ENCODE measurements around the gene PPRC1. TPM values are rescaled to one million over a fixed set of nuclear protein-coding genes. Genes with fewer than 3 reads are reported as not detected.

Gene PPRC1
- total and polyA plus RNA-seq, 2 experiments from 2014 or later: 9.8 to 23.7 TPM

DNA sequence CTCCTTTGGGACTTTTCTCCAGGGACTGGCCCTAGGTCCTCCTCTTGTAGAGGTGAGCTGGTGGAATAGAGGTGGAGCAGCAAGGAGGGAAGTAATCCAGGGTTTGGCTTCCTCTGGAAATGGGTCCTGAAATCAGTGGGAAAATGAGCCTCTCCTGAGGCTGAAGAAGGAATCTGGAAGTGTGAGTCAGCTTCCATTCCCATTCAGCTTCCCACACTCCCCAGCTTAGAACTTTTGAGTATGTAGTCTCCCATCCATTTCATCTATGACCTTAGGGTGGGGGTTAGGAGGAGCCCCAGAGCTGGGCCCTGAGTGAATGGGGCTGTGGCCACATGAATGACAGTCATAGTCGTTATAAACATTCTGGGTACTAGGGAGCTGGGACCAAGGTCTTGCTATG is 30.4 kb upstream of the PPRC1 start:
- H3K4me3 ChIP-seq: no peak overlapping the region
- H3K79me2 ChIP-seq: no peaks in the 10 kb centered on the region
- H3K27ac ChIP-seq: no peak overlapping the region
- H3K9me2 ChIP-seq (replicated peaks; ENCODE audit: insufficient read depth): no peaks in the 10 kb centered on the region
- no peak overlapping the region for H3K4me2 ChIP-seq
- H2AFZ ChIP-seq: no peak overlapping the region
- H3K9me3 ChIP-seq (ENCODE audit: low read depth): no peaks in the 10 kb centered on the region
- no peak for TF ChIP-seq EZH2 (IDR thresholded peaks at IDR 0.05; ENCODE audit: borderline replicate concordance)
- TF ChIP-seq CTCF (IDR thresholded peaks at IDR 0.05; ENCODE audit: poor library complexity): no peak
- TF ChIP-seq EZH2phosphoT487 (IDR thresholded peaks at IDR 0.05; ENCODE audit: low read depth, severe bottlenecking, unreplicated experiment): no peak
- no peaks in the 10 kb centered on the region for H3K36me3 ChIP-seq (replicated peaks; ENCODE audit: insufficient read depth, low read depth)
- no peaks in the 10 kb centered on the region for H3K4me1 ChIP-seq (ENCODE audit: insufficient read depth)
- no peak for DNase-seq (ENCODE audit: low spot score)
- 94% methylated on average over 1 of the region's 1 CpG for whole genome bisulfite sequencing (ENCODE audit: low lambda C conversion rate, missing lambda C conversion rate)
- no peaks in the 10 kb centered on the region for H3K27me3 ChIP-seq
- peaks cover 4% of the 10 kb centered on the region for H4K20me1 ChIP-seq (ENCODE audit: insufficient read depth, poor library complexity, severe bottlenecking)

DNA sequence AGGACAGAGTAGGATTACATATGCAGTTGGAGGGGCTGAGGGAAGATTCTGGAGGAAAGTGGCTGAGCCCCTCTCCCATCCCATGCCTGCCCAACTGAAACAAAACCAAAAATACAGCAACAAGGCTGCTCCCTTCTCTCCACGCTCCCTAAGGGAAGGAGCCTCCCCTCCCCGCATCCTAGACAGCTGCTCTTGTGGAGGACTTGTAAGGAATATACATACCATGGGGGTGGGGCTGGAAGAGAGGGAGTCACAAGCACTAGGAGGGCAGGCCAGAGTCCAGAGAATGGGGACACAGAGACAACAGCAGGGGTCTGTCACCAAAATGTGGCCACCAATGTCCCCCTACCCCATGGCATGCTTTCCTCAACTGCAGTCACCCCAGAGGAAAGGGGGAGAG is 25.8 kb upstream of the PPRC1 start:
- no peak overlapping the region for H3K4me2 ChIP-seq
- peaks cover 18% of the 10 kb centered on the region for H3K79me2 ChIP-seq
- H2AFZ ChIP-seq: no peak overlapping the region
- peaks cover 31% of the 10 kb centered on the region for H4K20me1 ChIP-seq (ENCODE audit: insufficient read depth, poor library complexity, severe bottlenecking)
- TF ChIP-seq CTCF (IDR thresholded peaks at IDR 0.05; ENCODE audit: poor library complexity) (no peak), EZH2phosphoT487 (IDR thresholded peaks at IDR 0.05; ENCODE audit: low read depth, severe bottlenecking, unreplicated experiment) (no peak)
- H3K27ac ChIP-seq: no peak overlapping the region
- 100% methylated on average over 2 of the region's 2 CpGs for WGBS (ENCODE audit: low lambda C conversion rate, missing lambda C conversion rate)
- no peak overlapping the region for H3K4me3 ChIP-seq
- H3K9me3 ChIP-seq (ENCODE audit: low read depth): no peaks in the 10 kb centered on the region
- no peaks in the 10 kb centered on the region for H3K36me3 ChIP-seq (replicated peaks; ENCODE audit: insufficient read depth, low read depth)
- no peaks in the 10 kb centered on the region for H3K27me3 ChIP-seq
- no peaks in the 10 kb centered on the region for H3K4me1 ChIP-seq (ENCODE audit: insufficient read depth)
- no peaks in the 10 kb centered on the region for H3K9me2 ChIP-seq (replicated peaks; ENCODE audit: insufficient read depth)
- no peak for DNase-seq (ENCODE audit: low spot score)

- no peak overlapping the region for H3K4me2 ChIP-seq
- H2AFZ ChIP-seq: no peak overlapping the region
- H4K20me1 ChIP-seq (ENCODE audit: insufficient read depth, poor library complexity, severe bottlenecking): peaks cover 54% of the 10 kb centered on the region
- H3K9me3 ChIP-seq (ENCODE audit: low read depth): no peaks in the 10 kb centered on the region
- peaks cover 43% of the 10 kb centered on the region for H3K79me2 ChIP-seq
- TF ChIP-seq EZH2phosphoT487 (IDR thresholded peaks at IDR 0.05; ENCODE audit: low read depth, severe bottlenecking, unreplicated experiment): no peak
- no peak for TF ChIP-seq CTCF (IDR thresholded peaks at IDR 0.05; ENCODE audit: poor library complexity)
- no peak for TF ChIP-seq EZH2 (IDR thresholded peaks at IDR 0.05; ENCODE audit: borderline replicate concordance)
- no peak for DNase-seq (ENCODE audit: low spot score)
- WGBS (ENCODE audit: low lambda C conversion rate, missing lambda C conversion rate): 94% methylated on average over 24 of the region's 24 CpGs
- no peaks in the 10 kb centered on the region for H3K27me3 ChIP-seq
- H3K4me3 ChIP-seq: no peak overlapping the region
- H3K4me1 ChIP-seq (ENCODE audit: insufficient read depth): peaks cover 18% of the 10 kb centered on the region
- no peak overlapping the region for H3K27ac ChIP-seq
- no peaks in the 10 kb centered on the region for H3K9me2 ChIP-seq (replicated peaks; ENCODE audit: insufficient read depth)
- no peaks in the 10 kb centered on the region for H3K36me3 ChIP-seq (replicated peaks; ENCODE audit: insufficient read depth, low read depth)
Observed at GRCh38 chr10:102109166-102110116, 23.4 kb upstream of the PPRC1 start.

Measured in hepatocyte (in vitro differentiated cells).